Rectal smooth muscle tissue (tissue), 1 donor: Measurements from ENCODE around the gene CLTC.

Experiments
- H3K27ac ChIP-seq: one replicate; pipeline ENCODE4 v1.7.0; 2013; ENCODE audit warnings: low read depth, low read length, inconsistent platforms
- H3K27me3 ChIP-seq: one replicate; pipeline ENCODE4 v1.7.0; 2013; ENCODE audit warnings: low read length; ENCODE audit not compliant: control insufficient read depth, insufficient read depth
- H3K36me3 ChIP-seq: one replicate; pipeline ENCODE4 v1.7.0; 2013; ENCODE audit warnings: low read length; ENCODE audit not compliant: control insufficient read depth, insufficient read depth
- H3K4me1 ChIP-seq: one replicate; pipeline ENCODE4 v1.7.0; 2013; ENCODE audit warnings: low read length; ENCODE audit not compliant: control insufficient read depth, insufficient read depth
- H3K4me3 ChIP-seq: one replicate; pipeline ENCODE4 v1.7.0; 2013; ENCODE audit warnings: low read length
- H3K9ac ChIP-seq: one replicate; pipeline ENCODE4 v1.7.0; 2013; ENCODE audit warnings: low read length

Gene CLTC

GRCh38 chr17:59669411-59669810, 49.7 kb downstream of the CLTC start:
- H3K4me3 ChIP-seq: no peak overlapping the region
- no peak overlapping the region for H3K9ac ChIP-seq
- H3K27me3 ChIP-seq: no peaks in the 10 kb centered on the region
- H3K4me1 ChIP-seq: no peaks in the 10 kb centered on the region
- no peak overlapping the region for H3K27ac ChIP-seq
- peaks cover 25% of the 10 kb centered on the region for H3K36me3 ChIP-seq

GRCh38 chr17:59669944-59670343, 50.2 kb downstream of the CLTC start:
- peaks cover 25% of the 10 kb centered on the region for H3K36me3 ChIP-seq
- H3K27ac ChIP-seq: no peak overlapping the region
- no peaks in the 10 kb centered on the region for H3K4me1 ChIP-seq

GRCh38 chr17:59671386-59671785, 51.7 kb downstream of the CLTC start:
- H3K36me3 ChIP-seq: peaks cover 24% of the 10 kb centered on the region

More at GRCh38 chr17:59669944-59670343, 50.2 kb downstream of the CLTC start:
- H3K27me3 ChIP-seq: no peaks in the 10 kb centered on the region
- H3K9ac ChIP-seq: no peak overlapping the region
- H3K4me3 ChIP-seq: no peak overlapping the region

GRCh38 chr17:59675231-59675630, 55.5 kb downstream of the CLTC start:
- Histone ChIP-seq H3K27me3 (no peaks in the 10 kb centered on the region), H3K27ac (no peak overlapping the region), H3K4me3 (no peak overlapping the region), H3K4me1 (no peaks in the 10 kb centered on the region), H3K9ac (no peak overlapping the region), H3K36me3 (peaks cover 30% of the 10 kb centered on the region)

More at GRCh38 chr17:59671386-59671785, 51.7 kb downstream of the CLTC start:
- H3K27ac ChIP-seq: no peak overlapping the region
- H3K4me1 ChIP-seq: no peaks in the 10 kb centered on the region
- H3K27me3 ChIP-seq: no peaks in the 10 kb centered on the region
- no peak overlapping the region for H3K4me3 ChIP-seq
- no peak overlapping the region for H3K9ac ChIP-seq

- H3K27ac ChIP-seq: no peak overlapping the region
- no peaks in the 10 kb centered on the region for H3K4me1 ChIP-seq
- no peak overlapping the region for H3K4me3 ChIP-seq
- no peak overlapping the region for H3K9ac ChIP-seq
- H3K36me3 ChIP-seq: peaks cover 36% of the 10 kb centered on the region
- no peaks in the 10 kb centered on the region for H3K27me3 ChIP-seq
These were observed 57.0 kb downstream of the CLTC start for GRCh38 chr17:59676716-59677115.

- H3K4me3 ChIP-seq: no peak overlapping the region
- no peaks in the 10 kb centered on the region for H3K27me3 ChIP-seq
- no peaks in the 10 kb centered on the region for H3K4me1 ChIP-seq
- H3K27ac ChIP-seq: no peak overlapping the region
- H3K9ac ChIP-seq: no peak overlapping the region
- H3K36me3 ChIP-seq: peaks cover 38% of the 10 kb centered on the region
These were observed 59.2 kb downstream of the CLTC start for GRCh38 chr17:59678918-59679317.

GRCh38 chr17:59680314-59680713, 60.6 kb downstream of the CLTC start:
- Histone ChIP-seq H3K4me1 (no peaks in the 10 kb centered on the region), H3K36me3 (peaks cover 36% of the 10 kb centered on the region), H3K4me3 (no peak overlapping the region), H3K27me3 (no peaks in the 10 kb centered on the region), H3K27ac (no peak overlapping the region), H3K9ac (no peak overlapping the region)

- H3K27ac ChIP-seq: no peak overlapping the region
- H3K4me1 ChIP-seq: no peaks in the 10 kb centered on the region
- no peak overlapping the region for H3K4me3 ChIP-seq
- H3K36me3 ChIP-seq: peaks cover 35% of the 10 kb centered on the region
- no peak overlapping the region for H3K9ac ChIP-seq
- H3K27me3 ChIP-seq: no peaks in the 10 kb centered on the region
These were observed 63.6 kb downstream of the CLTC start for GRCh38 chr17:59683283-59683682.

- Histone ChIP-seq H3K27ac (no peak overlapping the region), H3K4me3 (no peak overlapping the region), H3K4me1 (no peaks in the 10 kb centered on the region), H3K36me3 (peaks cover 34% of the 10 kb centered on the region), H3K9ac (no peak overlapping the region), H3K27me3 (no peaks in the 10 kb centered on the region)
These were observed 65.3 kb downstream of the CLTC start for GRCh38 chr17:59684967-59685366.

GRCh38 chr17:59688008-59688407, 68.3 kb downstream of the CLTC start:
- Histone ChIP-seq H3K4me3 (no peak overlapping the region), H3K4me1 (no peaks in the 10 kb centered on the region), H3K9ac (no peak overlapping the region), H3K36me3 (peaks cover 26% of the 10 kb centered on the region), H3K27me3 (no peaks in the 10 kb centered on the region), H3K27ac (no peak overlapping the region)

GRCh38 chr17:59688496-59688895, 68.8 kb downstream of the CLTC start:
- Histone ChIP-seq H3K4me3 (no peak overlapping the region), H3K27me3 (no peaks in the 10 kb centered on the region), H3K9ac (no peak overlapping the region), H3K27ac (no peak overlapping the region), H3K36me3 (peaks cover 28% of the 10 kb centered on the region), H3K4me1 (no peaks in the 10 kb centered on the region)

- H3K27me3 ChIP-seq: no peaks in the 10 kb centered on the region
- peaks cover 34% of the 10 kb centered on the region for H3K36me3 ChIP-seq
- H3K27ac ChIP-seq: no peak overlapping the region
- no peaks in the 10 kb centered on the region for H3K4me1 ChIP-seq
- H3K4me3 ChIP-seq: no peak overlapping the region
- no peak overlapping the region for H3K9ac ChIP-seq
These were observed 73.9 kb downstream of the CLTC start for GRCh38 chr17:59693582-59693981.

- Histone ChIP-seq H3K4me3 (no peak overlapping the region), H3K4me1 (no peaks in the 10 kb centered on the region), H3K36me3 (peaks cover 38% of the 10 kb centered on the region), H3K27me3 (no peaks in the 10 kb centered on the region), H3K9ac (no peak overlapping the region), H3K27ac (no peak overlapping the region)
These were observed 74.6 kb downstream of the CLTC start for GRCh38 chr17:59694344-59694743.
